GM21515 (cell line): Measurements from ENCODE around the gene COL5A2.

Experiments used
- ATAC-seq: cut with Tn5 transposase; IDR thresholded peaks from one replicate; pipeline ENCODE4 v1.9.1; 2021; ENCODE audit not compliant: unreplicated experiment

The COL5A2 gene

GRCh38 chr2:189056200-189057106, 123.1 kb downstream of the COL5A2 start:
- ATAC-seq: no peak

GRCh38 chr2:189050165-189050712, 129.3 kb downstream of the COL5A2 start:
- ATAC-seq: no peak

- ATAC-seq: no peak
Observed at GRCh38 chr2:189049709-189050164, 129.8 kb downstream of the COL5A2 start.

GRCh38 chr2:189048189-189048588, 131.4 kb downstream of the COL5A2 start:
- no peak for ATAC-seq

- ATAC-seq: no peak
Observed at GRCh38 chr2:189047171-189047888, 132.2 kb downstream of the COL5A2 start.

GRCh38 chr2:189046320-189046719, 133.2 kb downstream of the COL5A2 start:
- no peak for ATAC-seq

- ATAC-seq: no peak
Observed at GRCh38 chr2:189045836-189046235, 133.7 kb downstream of the COL5A2 start.

- ATAC-seq: no peak
Observed at GRCh38 chr2:189037518-189037917, 142.0 kb downstream of the COL5A2 start.

GRCh38 chr2:189024901-189025618, 154.5 kb downstream of the COL5A2 start:
- peak; percentile 56 for ATAC-seq

GRCh38 chr2:189022492-189022891, 157.1 kb downstream of the COL5A2 start:
- no peak for ATAC-seq

- no peak for ATAC-seq
Observed at GRCh38 chr2:189022053-189022481, 157.5 kb downstream of the COL5A2 start.

- ATAC-seq: no peak
Observed at GRCh38 chr2:189020179-189020578, 159.4 kb downstream of the COL5A2 start.

- no peak for ATAC-seq
Observed at GRCh38 chr2:189018631-189019030, 160.9 kb downstream of the COL5A2 start.

GRCh38 chr2:189016311-189016861, 163.2 kb downstream of the COL5A2 start:
- ATAC-seq: no peak

- ATAC-seq: no peak
Observed at GRCh38 chr2:189015359-189015758, 164.2 kb downstream of the COL5A2 start.

- ATAC-seq: no peak
Observed at GRCh38 chr2:189014449-189015138, 165.0 kb downstream of the COL5A2 start.

- no peak for ATAC-seq
Observed at GRCh38 chr2:189013671-189014448, 165.7 kb downstream of the COL5A2 start.

- no peak for ATAC-seq
Observed at GRCh38 chr2:189013031-189013430, 166.5 kb downstream of the COL5A2 start.

- no peak for ATAC-seq
Observed at GRCh38 chr2:189012351-189012750, 167.2 kb downstream of the COL5A2 start.
